Measurements from ENCODE around the gene GNA15.

GNA15 gene

GRCh38 chr19:3142781-3143337 lies 7.0 kb downstream of the GNA15 start:
- Histone ChIP-seq H3K27ac (ENCODE audit: extremely low read depth, low read depth, low read length) (no peak overlapping the region), H3K9me3 (ENCODE audit: control insufficient read depth, insufficient read depth, low read depth, low read length) (no peaks in the 10 kb centered on the region), H3K4me1 (ENCODE audit: control insufficient read depth, insufficient read depth, low read length) (no peaks in the 10 kb centered on the region), H3K4me3 (ENCODE audit: low read depth, low read length) (no peak overlapping the region), H3K36me3 (ENCODE audit: control insufficient read depth in 2 of 2, insufficient read depth in 1 of 2, low read length in 2 of 2) (no peaks in the 10 kb centered on the region)
- TF ChIP-seq ZNF555 (tag by site-specific recombination; conservative IDR thresholded peaks at IDR 0.05) (no peak), ZNF768 (tag by site-specific recombination; IDR thresholded peaks at IDR 0.05) (peak; percentile 59; the same call in 1 of the 2 replicates)
- ChIA-PET CTCF (interaction anchor here (0.6 to 2.3 kb wide), 5 partner anchors 13 to 130 kb away, joined by 3 to 10 read pairs (median 3); no protein-coding TSS in a partner anchor), POLR2A (no interaction called here)

GRCh38 chr19:3145909-3146676 lies 10.3 kb downstream of the GNA15 start:
- ChIA-PET POLR2A (no interaction called here), CTCF (interaction anchor here (0.6 to 2.6 kb wide), 14 partner anchors 9 to 280 kb away, joined by 3 to 17 read pairs (median 4); partner anchors contain the start of gene GNA15)
- H3K27ac ChIP-seq (ENCODE audit: extremely low read depth, low read depth, low read length) = no peak overlapping the region

GRCh38 chr19:3146677-3147100 lies 10.9 kb downstream of the GNA15 start:
- Histone ChIP-seq H3K9me3 (ENCODE audit: control insufficient read depth, insufficient read depth, low read depth, low read length) (no peaks in the 10 kb centered on the region), H3K27ac (ENCODE audit: extremely low read depth, low read depth, low read length) (no peak overlapping the region), H3K4me3 (ENCODE audit: low read depth, low read length) (no peak overlapping the region), H3K36me3 (ENCODE audit: control insufficient read depth in 2 of 2, insufficient read depth in 1 of 2, low read length in 2 of 2) (no peaks in the 10 kb centered on the region), H3K4me1 (ENCODE audit: control insufficient read depth, insufficient read depth, low read length) (no peaks in the 10 kb centered on the region)
- ChIA-PET CTCF (interaction anchor here (0.6 to 2.6 kb wide), 12 partner anchors 9 to 248 kb away, joined by 3 to 17 read pairs (median 4); partner anchors contain the start of gene GNA15), POLR2A (no interaction called here)
- TF ChIP-seq CTCF (tag by site-specific recombination; IDR thresholded peaks at IDR 0.05) = peak; percentile 82
- peak; percentile 46; the same call in 1 of the 2 replicates for TF ChIP-seq ZNF121 (tag by site-specific recombination; IDR thresholded peaks at IDR 0.05)
- TF ChIP-seq KLF8 (tag by site-specific recombination; IDR thresholded peaks at IDR 0.05) = 0 out of 2 replicates have a peak, but pooled peaks have one; percentile 16
- peak; percentile 97 for TF ChIP-seq ZNF16 (tag by site-specific recombination; IDR thresholded peaks at IDR 0.05; ENCODE audit: low read depth)
- peak; percentile 99 for TF ChIP-seq ZNF623 (tag by site-specific recombination; IDR thresholded peaks at IDR 0.05)
- TF ChIP-seq GLIS1 (tag by site-specific recombination; IDR thresholded peaks at IDR 0.05) = 0 out of 2 replicates have a peak, but pooled peaks have one; percentile 30
- no peak for TF ChIP-seq ZNF184 (tag by site-specific recombination; IDR thresholded peaks at IDR 0.05)
- TF ChIP-seq ZNF658 (tag by site-specific recombination; IDR thresholded peaks at IDR 0.05) = no peak
- no peak for TF ChIP-seq ZNF621 (tag by site-specific recombination; IDR thresholded peaks at IDR 0.05)
- no peak for TF ChIP-seq ZNF202 (tag by site-specific recombination; IDR thresholded peaks at IDR 0.05; ENCODE audit: borderline replicate concordance)
- TF ChIP-seq YY1 (tag by site-specific recombination; IDR thresholded peaks at IDR 0.05) = no peak
- no peak for TF ChIP-seq ZBTB7A (tag by site-specific recombination; IDR thresholded peaks at IDR 0.05; ENCODE audit: low read depth)
- no peak for TF ChIP-seq ZNF335 (tag by site-specific recombination; conservative IDR thresholded peaks at IDR 0.05)
- no peak for TF ChIP-seq ZNF639 (tag by site-specific recombination; IDR thresholded peaks at IDR 0.05)
- 0 out of 2 replicates have a peak, but pooled peaks have one; percentile 43 for TF ChIP-seq ZNF280D (tag by site-specific recombination; IDR thresholded peaks at IDR 0.05)
- no peak for TF ChIP-seq KLF16 (tag by site-specific recombination; IDR thresholded peaks at IDR 0.05)
- peak; percentile 46 for TF ChIP-seq GLIS2 (tag by site-specific recombination; IDR thresholded peaks at IDR 0.05)
- peak; percentile 78 for TF ChIP-seq ZNF580 (tag by site-specific recombination; IDR thresholded peaks at IDR 0.05)
- TF ChIP-seq ZNF214 (tag by site-specific recombination; IDR thresholded peaks at IDR 0.05; ENCODE audit: borderline replicate concordance) = no peak
- no peak for TF ChIP-seq ZNF548 (tag by site-specific recombination; IDR thresholded peaks at IDR 0.05)
- no peak for TF ChIP-seq ZSCAN23 (tag by site-specific recombination; IDR thresholded peaks at IDR 0.05)

More at GRCh38 chr19:3145909-3146676, 10.3 kb downstream of the GNA15 start:
- Histone ChIP-seq H3K4me1 (ENCODE audit: control insufficient read depth, insufficient read depth, low read length) (no peaks in the 10 kb centered on the region), H3K36me3 (ENCODE audit: control insufficient read depth in 2 of 2, insufficient read depth in 1 of 2, low read length in 2 of 2) (no peaks in the 10 kb centered on the region), H3K4me3 (ENCODE audit: low read depth, low read length) (no peak overlapping the region), H3K9me3 (ENCODE audit: control insufficient read depth, insufficient read depth, low read depth, low read length) (no peaks in the 10 kb centered on the region)
- TF ChIP-seq ZXDB (tag by site-specific recombination; IDR thresholded peaks at IDR 0.05) (no peak), ZNF121 (tag by site-specific recombination; IDR thresholded peaks at IDR 0.05) (no peak), ZNF48 (tag by site-specific recombination; IDR thresholded peaks at IDR 0.05) (no peak), GLI2 (tag by site-specific recombination; IDR thresholded peaks at IDR 0.05; ENCODE audit: borderline replicate concordance, low read depth) (no peak), ZNF610 (tag by site-specific recombination; IDR thresholded peaks at IDR 0.05; ENCODE audit: borderline replicate concordance) (no peak)
